AG08396 (cell line): ENCODE measurements around the gene GREB1L.

Experiments used
- DNase-seq: peaks from one replicate; pipeline ENCODE4 v3.0.0; 2012; ENCODE audit warnings: low spot score, mixed read lengths

The GREB1L gene

GRCh38 chr18:21450913-21451312 is 208.9 kb downstream of the GREB1L start:
- DNase-seq: no peak

GRCh38 chr18:21451851-21452250 is 209.8 kb downstream of the GREB1L start:
- DNase-seq: no peak

- DNase-seq: no peak
Observed at GRCh38 chr18:21452276-21452780, 210.3 kb downstream of the GREB1L start.

DNA sequence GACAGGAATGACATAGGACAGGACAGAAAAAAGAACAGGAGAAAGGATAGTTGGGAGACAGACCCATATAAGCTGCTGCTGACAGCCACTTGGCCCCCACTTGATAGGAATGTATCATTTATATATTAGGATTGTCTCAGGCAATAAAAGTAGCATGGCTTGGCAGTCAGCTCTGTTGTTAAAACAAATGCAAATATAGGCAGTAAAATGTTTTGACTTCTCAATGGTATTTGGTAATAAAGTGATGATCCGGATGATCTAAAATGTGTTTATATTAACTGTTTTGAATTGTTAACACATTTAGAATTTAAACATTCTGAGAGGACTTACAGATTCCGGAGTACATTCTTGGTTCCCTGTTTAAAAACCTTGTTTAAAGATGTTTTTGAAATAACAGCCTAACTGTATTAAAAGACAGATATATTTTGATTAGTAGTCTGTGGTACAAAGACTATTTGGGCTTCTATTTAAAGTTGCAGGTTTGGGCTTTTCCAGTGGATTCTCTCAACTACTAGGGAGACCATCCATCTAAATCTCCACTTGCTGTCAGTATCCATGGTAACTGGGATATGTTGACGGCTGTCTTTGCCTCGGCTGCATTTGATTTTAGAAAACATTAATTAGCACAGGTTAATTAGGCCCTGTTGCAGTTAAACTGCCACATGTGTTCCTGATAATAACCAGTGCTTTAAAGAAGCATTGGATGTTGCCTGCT is 210.9 kb downstream of the GREB1L start:
- DNase-seq: no peak

- no peak for DNase-seq
Observed at GRCh38 chr18:21453511-21453901, 211.5 kb downstream of the GREB1L start.

DNA sequence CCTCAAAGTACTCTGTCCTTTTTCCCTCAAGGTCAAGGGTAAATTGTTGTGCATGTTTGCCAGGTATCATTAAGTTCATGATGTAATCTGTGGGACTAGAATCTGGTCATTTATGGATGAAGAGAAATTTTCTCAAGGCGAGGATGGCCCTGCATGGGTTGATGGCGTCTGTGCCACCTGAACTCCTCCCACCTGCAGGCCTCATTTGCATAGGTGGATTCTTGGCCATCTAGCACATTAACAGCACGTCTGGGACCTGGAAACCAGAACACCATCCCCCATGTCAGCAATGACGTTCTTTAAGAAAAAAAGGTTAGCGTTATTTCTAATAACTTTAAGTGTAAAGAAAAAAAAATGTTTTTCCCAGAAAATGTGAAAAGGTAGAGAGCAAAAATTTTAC is 212.7 kb downstream of the GREB1L start:
- DNase-seq: no peak

- DNase-seq: no peak
Observed at GRCh38 chr18:21456428-21457178, 214.6 kb downstream of the GREB1L start.

DNA sequence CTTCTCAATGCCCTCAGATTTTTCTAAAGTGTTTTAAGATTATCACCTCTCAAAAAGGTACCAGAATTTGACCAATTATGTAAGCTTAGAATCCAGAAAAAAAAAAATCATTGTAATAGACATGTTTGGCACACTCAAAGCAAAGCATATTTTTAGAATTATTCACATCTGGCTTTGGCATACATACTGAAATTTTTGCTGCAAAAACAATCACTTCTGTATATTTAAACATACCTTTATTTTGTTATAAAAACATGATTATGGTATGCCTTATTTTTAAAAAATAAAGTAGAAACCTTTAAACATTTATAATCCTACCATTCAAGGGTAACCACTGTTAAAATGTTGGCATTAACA is 215.1 kb downstream of the GREB1L start:
- DNase-seq: no peak

DNA sequence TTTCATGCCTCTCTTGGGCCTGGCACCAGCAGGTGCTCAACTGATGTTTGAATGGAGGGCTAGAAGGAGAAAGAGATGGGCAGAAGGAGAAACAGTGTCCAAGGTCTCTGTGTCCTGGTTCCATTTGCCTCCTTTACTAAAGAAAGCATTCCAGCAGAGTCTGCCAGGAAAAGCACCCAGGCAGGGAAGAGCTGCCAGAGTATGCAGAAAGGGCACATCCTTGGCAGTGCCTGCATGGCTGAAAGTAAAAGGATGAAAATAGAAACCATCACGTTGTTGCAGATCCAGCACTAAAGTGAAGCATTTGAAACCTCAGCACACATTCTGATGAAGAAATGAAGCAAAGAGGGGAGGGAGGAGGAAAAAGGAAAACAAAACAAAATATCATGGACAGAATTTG is 216.3 kb downstream of the GREB1L start:
- no peak for DNase-seq

GRCh38 chr18:21458788-21459187 is 216.8 kb downstream of the GREB1L start:
- DNase-seq: no peak

DNA sequence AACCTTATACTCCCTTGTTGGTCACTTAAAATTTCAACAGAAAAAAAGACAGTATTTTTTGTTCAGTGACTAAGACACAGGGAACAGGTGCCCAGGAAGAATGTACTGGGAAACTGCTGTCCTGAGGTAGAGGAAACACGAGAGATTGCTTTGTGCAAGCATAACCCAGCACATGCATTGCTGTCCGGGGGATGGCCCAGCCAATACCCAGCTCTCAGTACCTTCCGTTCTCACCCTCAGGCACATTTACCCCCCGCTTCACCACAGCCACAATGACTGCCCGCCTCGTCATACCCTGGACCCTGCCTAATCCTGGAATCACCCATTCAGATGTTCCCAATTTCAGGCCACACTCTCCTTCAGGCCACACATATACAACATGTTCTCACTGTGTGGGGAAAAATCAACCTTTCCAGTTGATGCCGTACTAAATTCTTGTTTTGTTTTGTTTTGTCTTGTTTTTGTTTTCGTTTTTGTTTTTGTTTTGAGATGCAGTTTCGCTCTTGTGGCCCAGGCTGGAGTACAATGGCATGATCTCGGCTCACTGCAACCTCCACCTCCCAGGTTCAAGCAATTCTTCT is 217.8 kb downstream of the GREB1L start:
- no peak for DNase-seq

DNA sequence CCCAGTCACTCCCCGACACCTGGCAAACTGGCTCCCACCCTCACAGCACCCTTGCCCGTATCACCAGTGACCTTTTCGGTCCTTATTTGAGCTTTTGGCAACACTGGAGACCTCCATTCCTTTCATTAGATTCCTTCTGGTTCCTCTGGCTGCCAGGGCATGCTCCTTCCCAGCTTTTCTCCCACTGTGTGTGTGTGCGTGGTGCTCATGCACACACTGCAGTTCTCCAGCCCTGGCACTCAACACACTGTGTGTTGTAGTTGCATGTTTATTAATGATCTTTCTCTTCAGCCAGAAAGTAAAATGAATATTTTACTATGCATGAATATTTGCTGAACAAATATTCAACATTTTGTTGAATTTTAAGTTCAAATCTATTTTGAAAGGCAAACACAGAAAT is 219.4 kb downstream of the GREB1L start:
- DNase-seq: no peak

- no peak for DNase-seq
Observed at GRCh38 chr18:21463718-21464117, 221.7 kb downstream of the GREB1L start.

- DNase-seq: no peak
Observed at GRCh38 chr18:21468514-21469164, 226.6 kb downstream of the GREB1L start.

DNA sequence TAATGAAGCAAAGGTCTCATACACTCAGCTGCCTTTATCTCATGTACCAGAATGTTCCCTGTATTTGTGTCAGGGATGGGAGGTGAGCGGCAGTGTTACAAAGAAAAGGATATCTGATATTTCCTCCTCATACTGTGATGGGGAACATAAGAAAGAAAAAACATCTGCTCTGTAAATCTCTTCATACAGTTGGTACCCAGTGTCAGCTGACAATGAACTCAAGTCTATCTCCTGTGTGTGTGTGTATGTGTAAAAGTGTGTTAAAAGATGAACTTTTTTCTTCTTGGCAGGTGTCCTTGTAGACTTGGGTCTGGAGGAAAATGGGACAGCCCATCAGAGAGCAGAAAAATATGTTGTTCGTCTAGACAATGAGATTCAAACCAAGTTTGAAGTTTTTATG is 230.7 kb downstream of the GREB1L start:
- no peak for DNase-seq

- DNase-seq: no peak
Observed at GRCh38 chr18:21474621-21475020, 232.6 kb downstream of the GREB1L start.

- DNase-seq: no peak
Observed at GRCh38 chr18:21479721-21480120, 237.7 kb downstream of the GREB1L start.

GRCh38 chr18:21481739-21482138 is 239.7 kb downstream of the GREB1L start:
- DNase-seq: no peak

GRCh38 chr18:21483051-21483450 is 241.0 kb downstream of the GREB1L start:
- DNase-seq: no peak

GRCh38 chr18:21484851-21485636 is 243.0 kb downstream of the GREB1L start:
- DNase-seq: no peak

- DNase-seq: no peak
Observed at GRCh38 chr18:21486905-21487437, 244.9 kb downstream of the GREB1L start.
